Measurements from ENCODE around the gene BOC. TPM values are rescaled to one million over a fixed set of nuclear protein-coding genes. Genes with fewer than 3 reads are reported as not detected.

Gene BOC
- total RNA-seq, 2 donors from 2014 or later: 23.4 to 33.4 TPM

- Histone ChIP-seq H3K36me3 (no peaks in the 10 kb centered on the region), H3K27ac (no peak overlapping the region)
Measured at GRCh38 chr3:113279686-113280085, 68.3 kb downstream of the BOC start.

DNA sequence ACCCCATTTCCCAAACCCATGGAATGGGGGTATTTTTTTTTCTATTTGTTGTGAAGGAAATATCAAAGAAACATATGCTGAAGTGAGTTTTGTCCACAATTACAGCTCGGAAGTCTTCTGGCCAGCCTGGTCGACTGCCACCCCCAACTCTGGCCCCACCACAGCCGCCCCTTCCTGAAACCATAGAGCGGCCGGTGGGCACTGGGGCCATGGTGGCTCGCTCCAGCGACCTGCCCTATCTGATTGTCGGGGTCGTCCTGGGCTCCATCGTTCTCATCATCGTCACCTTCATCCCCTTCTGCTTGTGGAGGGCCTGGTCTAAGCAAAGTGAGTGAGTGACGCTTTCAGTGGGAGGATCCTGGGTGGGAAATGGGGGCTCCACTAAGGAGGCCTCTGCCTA, 71.9 kb downstream of the BOC start:
- Histone ChIP-seq H3K9me3 (no peaks in the 10 kb centered on the region), H3K27me3 (replicated peaks; ENCODE audit: insufficient read depth) (no peaks in the 10 kb centered on the region), H3K4me1 (ENCODE audit: control insufficient read depth in 1 of 2, low read depth in 2 of 2) (peaks cover 7 to 12% of the 10 kb centered on the region in 2 donors), H3K4me3 (no peak overlapping the region), H3K36me3 (no peaks in the 10 kb centered on the region), H3K27ac (no peak overlapping the region)
- DNase-seq (ENCODE audit: low spot score) (no peak), ATAC-seq (ENCODE audit: insufficient number of reproducible peaks, low FRiP score, low read depth) (no peak)
- no peak for TF ChIP-seq CTCF (IDR thresholded peaks at IDR 0.05)

More at GRCh38 chr3:113279686-113280085, 68.3 kb downstream of the BOC start:
- no peak for ATAC-seq (ENCODE audit: insufficient number of reproducible peaks, low FRiP score, low read depth)
- no peak for TF ChIP-seq CTCF (IDR thresholded peaks at IDR 0.05)
- DNase-seq (ENCODE audit: low spot score): no peak
- Histone ChIP-seq H3K4me3 (no peak overlapping the region), H3K4me1 (ENCODE audit: control insufficient read depth in 1 of 2, low read depth in 2 of 2) (peaks cover 7 to 24% of the 10 kb centered on the region in 2 donors), H3K27me3 (replicated peaks; ENCODE audit: insufficient read depth) (no peaks in the 10 kb centered on the region), H3K9me3 (no peaks in the 10 kb centered on the region)

GRCh38 chr3:113284453-113285050, 73.2 kb downstream of the BOC start:
- H3K9me3 ChIP-seq: no peaks in the 10 kb centered on the region
- ATAC-seq (ENCODE audit: insufficient number of reproducible peaks, low FRiP score, low read depth) (no peak), DNase-seq (ENCODE audit: low spot score) (no peak)
- no peak overlapping the region for H3K27ac ChIP-seq
- H3K27me3 ChIP-seq (replicated peaks; ENCODE audit: insufficient read depth): no peaks in the 10 kb centered on the region
- H3K4me3 ChIP-seq: no peak overlapping the region
- no peak for TF ChIP-seq CTCF (IDR thresholded peaks at IDR 0.05)
- H3K4me1 ChIP-seq (ENCODE audit: control insufficient read depth in 1 of 2, low read depth in 2 of 2): peaks cover 7 to 12% of the 10 kb centered on the region in 2 donors
- no peaks in the 10 kb centered on the region for H3K36me3 ChIP-seq

- peaks cover 7 to 12% of the 10 kb centered on the region in 2 donors for H3K4me1 ChIP-seq (ENCODE audit: control insufficient read depth in 1 of 2, low read depth in 2 of 2)
Measured at GRCh38 chr3:113285226-113285625, 73.9 kb downstream of the BOC start.

GRCh38 chr3:113285741-113286140, 74.4 kb downstream of the BOC start:
- no peaks in the 10 kb centered on the region for H3K36me3 ChIP-seq
- H3K27me3 ChIP-seq (replicated peaks; ENCODE audit: insufficient read depth): no peaks in the 10 kb centered on the region
- no peak for TF ChIP-seq CTCF (IDR thresholded peaks at IDR 0.05)
- no peak overlapping the region for H3K4me3 ChIP-seq
- no peaks in the 10 kb centered on the region for H3K9me3 ChIP-seq
- no peak overlapping the region for H3K27ac ChIP-seq
- H3K4me1 ChIP-seq (ENCODE audit: control insufficient read depth in 1 of 2, low read depth in 2 of 2): peaks cover 7 to 12% of the 10 kb centered on the region in 2 donors
- DNase-seq (ENCODE audit: low spot score) (no peak), ATAC-seq (ENCODE audit: insufficient number of reproducible peaks, low FRiP score, low read depth) (no peak)

More at GRCh38 chr3:113285226-113285625, 73.9 kb downstream of the BOC start:
- H3K9me3 ChIP-seq: no peaks in the 10 kb centered on the region
- H3K27me3 ChIP-seq (replicated peaks; ENCODE audit: insufficient read depth): no peaks in the 10 kb centered on the region
- DNase-seq (ENCODE audit: low spot score) (no peak), ATAC-seq (ENCODE audit: insufficient number of reproducible peaks, low FRiP score, low read depth) (no peak)
- no peak overlapping the region for H3K4me3 ChIP-seq
- no peak overlapping the region for H3K27ac ChIP-seq
- no peak for TF ChIP-seq CTCF (IDR thresholded peaks at IDR 0.05)
- H3K36me3 ChIP-seq: no peaks in the 10 kb centered on the region

All from thoracic aorta (tissue), 2 donors.